NOMO-1 treated with dmso at 0.1 percent for 144 hours (cell line): Measurements from ENCODE around the gene RGS3.

Experiments
- DNase-seq: peaks from one replicate; lab custom pipeline; 2025; ENCODE audit not compliant: unreplicated experiment; lab: John Stamatoyannopoulos, UW

The RGS3 gene

GRCh38 chr9:113583511-113584427 lies 120.2 kb downstream of the RGS3 start:
- DNase-seq = no peak

- no peak for DNase-seq
Measured at GRCh38 chr9:113584428-113585084, 121.0 kb downstream of the RGS3 start.

GRCh38 chr9:113585085-113585442 lies 121.5 kb downstream of the RGS3 start:
- DNase-seq = no peak

DNA sequence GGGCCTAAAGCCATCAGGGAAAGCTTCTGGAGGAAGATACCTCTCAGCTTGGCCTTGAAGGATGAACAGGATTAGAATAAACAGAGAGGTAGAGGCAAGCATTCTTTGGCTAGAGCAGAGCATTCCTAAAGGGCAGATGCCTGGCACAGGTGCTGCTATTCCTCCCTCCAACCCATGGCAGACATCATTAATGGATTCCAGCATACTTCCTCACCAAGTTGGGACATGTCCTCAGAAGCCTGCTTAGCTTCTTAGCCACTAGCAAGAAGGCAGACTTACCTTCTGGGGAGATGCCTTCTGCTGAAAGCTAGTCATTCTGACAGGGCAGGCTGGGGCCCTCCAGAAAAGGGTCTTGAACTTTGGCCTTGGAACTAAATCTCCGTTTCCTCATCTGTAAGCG lies 122.0 kb downstream of the RGS3 start:
- DNase-seq = no peak

DNA sequence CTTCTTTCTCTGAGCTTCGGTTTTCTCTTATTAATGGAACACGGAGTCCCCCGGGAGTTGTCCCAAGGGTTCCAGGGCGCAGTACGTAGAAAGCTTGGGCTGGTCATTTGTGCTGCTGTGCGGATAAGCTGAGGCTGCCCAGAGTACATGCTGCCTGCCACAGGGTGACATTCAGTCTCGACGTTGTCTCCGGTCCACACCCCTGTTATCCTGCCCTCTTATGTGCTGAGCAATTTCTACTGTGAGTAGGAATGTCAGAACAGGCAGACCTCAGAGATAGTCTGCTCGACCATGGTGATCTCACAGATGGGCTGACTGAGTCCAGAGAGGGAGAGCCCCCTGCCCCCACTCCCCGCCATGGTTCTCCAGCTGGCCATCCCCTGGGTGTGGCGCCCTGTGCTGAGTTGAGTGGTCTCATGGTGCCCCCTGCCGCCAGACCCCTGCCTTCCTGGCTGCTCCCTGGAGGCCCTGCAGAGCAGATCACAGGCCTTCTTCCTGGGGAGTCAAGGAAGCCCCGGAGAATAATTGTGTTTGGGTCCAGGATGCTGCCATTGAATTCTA lies 124.0 kb downstream of the RGS3 start:
- no peak for DNase-seq

DNA sequence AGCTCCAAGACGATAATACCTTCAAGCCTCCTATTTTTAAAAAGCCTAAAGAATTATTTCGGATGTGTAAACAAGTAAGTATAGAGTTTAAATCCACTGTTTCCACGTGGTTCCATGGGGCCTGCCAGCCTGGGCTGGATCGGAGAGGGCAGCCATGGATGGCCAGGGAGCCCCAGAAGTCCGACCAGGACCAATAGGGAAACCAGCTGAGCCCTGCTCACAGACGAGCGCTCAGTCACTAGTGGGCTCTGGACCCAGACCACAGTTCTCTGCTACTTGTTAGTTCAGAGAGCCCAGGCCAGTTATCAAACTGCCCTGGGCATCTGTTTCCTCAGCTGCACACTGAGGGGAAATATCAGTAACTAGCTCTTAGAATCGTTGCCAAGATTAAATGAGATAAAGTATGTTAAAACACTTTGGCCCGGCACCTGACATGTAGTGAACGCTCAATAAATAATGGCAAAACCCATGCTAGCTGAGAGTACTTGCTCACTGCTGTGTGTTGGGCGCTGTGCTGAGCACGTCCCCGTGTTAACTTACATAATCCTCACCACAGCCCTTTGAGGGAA lies 124.8 kb downstream of the RGS3 start:
- DNase-seq = no peak

DNA sequence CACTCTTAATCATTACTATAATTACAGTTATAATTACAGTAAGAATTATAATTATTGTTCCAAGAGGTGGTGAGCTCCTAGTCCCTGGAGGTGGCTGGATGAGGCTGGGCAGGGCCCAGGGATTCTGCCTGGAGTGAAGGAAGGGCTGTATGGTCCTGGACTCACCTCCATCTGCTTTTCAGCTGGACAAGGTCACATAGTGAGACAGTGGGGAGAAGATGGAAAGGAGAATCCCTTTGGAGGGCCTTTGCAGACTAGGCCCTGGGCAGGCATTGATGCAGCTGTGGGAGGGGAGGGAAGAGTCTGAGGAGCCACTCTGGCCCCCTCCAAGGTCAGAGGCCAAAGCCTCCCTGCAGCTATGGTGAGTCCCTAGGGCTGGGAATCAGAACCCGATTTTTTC lies 125.4 kb downstream of the RGS3 start:
- no peak for DNase-seq

DNA sequence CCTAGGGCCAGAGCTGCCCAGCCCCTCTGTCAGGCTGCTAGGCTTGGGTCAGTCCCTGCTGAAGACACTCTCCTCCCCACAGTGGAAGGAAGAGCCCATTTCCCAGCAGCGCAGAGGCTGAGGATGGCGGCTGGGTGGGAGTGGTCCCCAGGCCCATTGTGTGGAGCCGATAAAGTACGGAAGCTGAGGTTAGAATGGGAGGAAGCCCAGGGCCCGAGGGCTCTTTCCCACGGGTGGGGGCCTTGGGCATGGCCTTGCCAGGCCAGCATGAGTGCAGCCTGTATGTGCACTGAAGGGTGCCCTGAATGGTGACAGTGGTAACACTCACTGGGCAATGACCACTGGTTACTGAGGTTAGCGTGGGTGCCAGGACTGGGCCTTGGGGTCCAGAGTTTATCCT lies 125.9 kb downstream of the RGS3 start:
- DNase-seq = no peak

GRCh38 chr9:113589890-113590289 lies 126.4 kb downstream of the RGS3 start:
- no peak for DNase-seq

DNA sequence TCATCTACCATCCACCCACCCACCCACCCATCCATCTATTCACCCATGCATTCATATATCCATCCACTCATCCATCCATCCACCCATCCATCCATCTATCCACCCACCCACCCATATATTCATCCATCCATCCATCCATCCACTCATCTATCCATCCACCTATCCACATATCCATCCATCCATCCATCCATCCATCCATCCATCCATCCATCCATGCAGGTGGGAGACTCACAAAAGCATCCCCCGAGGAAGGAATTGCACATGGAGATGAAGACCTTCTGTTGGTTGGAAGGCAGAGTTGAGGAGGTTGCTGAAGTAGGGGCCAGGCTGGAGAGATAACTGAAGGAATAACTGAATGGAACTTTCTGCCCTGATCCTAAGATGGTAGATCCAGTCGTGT lies 126.9 kb downstream of the RGS3 start:
- no peak for DNase-seq

GRCh38 chr9:113590991-113591898 lies 127.7 kb downstream of the RGS3 start:
- peak; percentile 62 for DNase-seq

DNA sequence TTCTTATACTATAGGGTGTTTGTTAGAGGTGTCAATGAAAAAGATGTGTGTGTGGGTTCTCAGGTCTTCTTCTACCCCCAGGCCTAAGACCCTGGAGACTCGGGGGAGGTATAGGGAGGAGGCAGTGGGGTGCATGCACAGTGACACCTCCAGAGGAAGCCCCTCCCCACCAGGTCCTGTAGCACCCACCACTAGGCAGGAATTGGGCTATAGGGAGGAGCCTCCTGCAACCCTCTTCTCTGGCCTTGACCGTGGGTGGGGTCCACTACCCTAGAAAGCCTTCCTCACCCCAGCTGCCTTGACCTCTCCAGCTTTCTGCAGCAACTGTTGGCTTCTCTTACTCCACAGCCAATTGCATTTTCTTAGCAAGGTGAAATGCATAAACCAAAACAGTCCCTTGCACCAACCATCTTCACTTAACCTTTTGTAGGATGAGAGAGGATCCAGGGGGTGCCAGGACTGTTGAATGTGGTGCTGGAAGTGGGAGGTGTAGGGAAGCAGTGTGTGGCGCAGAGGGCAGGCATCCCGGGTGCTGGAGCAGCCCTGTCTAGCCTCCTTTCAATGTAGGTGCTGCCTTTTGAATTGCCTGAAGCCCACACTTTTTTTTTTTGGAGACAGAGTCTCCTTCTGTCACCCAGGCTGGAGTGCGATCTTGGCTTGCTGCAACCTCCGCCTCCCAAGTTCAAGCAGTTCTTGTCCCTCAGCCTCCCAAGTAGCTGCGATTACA lies 128.5 kb downstream of the RGS3 start:
- no peak for DNase-seq

DNA sequence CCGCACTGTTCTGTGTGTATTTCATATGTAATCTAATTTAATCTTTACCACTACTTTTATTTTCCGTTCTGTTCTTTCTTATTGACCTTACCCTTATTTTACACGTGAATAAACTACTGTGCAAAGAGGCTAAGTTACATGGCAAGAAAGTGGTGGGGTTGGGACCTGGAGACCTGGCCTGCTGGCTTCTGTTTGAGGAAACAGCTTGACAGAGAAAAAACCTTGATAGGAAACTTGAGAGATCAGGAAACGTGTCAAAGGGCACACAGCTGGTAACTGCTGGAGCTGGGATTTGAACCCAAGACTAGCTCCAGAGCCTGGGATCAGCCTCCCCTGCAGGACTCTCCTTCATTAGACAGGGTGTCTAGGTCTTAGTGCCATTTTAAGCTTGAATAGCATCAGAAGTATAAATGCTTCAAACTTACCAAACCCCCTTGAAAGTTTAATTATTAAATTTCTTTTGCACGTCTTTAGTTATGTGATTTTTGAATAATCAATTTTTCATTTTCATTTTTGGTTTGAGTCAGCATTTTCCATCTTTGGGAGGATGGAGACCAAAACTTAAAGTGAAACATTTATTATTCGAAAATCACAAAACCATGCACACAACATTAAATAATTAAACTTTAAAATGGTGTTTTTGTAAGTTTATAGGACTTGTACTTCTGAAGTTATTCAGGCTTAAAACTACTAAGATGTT lies 129.5 kb downstream of the RGS3 start:
- DNase-seq = no peak

- DNase-seq = peak; percentile 35
Measured at GRCh38 chr9:113593682-113594281, 130.3 kb downstream of the RGS3 start.

DNA sequence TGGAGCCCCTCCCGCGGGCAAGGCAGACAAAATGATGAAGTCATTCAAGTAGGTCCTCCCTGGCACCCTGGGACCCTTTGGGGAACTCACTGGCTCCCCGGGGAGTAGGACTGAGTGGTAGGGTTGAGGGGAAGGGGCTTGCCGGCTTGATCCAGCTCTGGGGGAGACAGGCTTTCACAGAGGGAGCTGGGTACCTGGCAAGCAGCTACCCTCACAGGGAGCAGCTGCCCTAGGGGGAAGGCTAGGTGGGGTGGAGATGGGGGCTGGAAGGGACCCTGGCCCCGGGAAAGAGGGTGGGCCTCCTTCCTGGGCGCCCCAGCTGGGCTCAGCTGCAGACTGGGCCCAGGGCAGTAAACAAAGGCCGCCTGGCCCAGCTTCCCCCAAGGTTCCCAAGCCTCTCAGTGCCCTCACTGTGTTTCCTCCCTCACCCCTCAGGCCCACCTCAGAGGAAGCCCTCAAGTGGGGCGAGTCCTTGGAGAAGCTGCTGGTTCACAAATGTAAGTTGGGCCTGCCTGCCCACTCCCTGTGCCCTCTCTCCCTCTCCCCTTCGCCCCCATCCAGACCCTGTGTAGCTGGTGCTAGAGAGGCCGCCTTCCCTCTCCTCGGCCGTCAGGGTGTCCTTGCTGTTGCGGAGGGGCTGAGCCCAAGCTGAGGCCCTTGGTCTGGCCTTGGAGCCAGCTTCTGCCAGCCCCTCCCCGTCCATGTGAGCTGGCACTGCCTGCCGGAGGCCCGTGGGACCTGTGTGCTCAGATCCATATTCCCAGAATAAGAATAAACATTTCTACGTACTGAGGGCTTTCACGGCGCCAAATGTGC lies 131.2 kb downstream of the RGS3 start:
- no peak for DNase-seq

DNA sequence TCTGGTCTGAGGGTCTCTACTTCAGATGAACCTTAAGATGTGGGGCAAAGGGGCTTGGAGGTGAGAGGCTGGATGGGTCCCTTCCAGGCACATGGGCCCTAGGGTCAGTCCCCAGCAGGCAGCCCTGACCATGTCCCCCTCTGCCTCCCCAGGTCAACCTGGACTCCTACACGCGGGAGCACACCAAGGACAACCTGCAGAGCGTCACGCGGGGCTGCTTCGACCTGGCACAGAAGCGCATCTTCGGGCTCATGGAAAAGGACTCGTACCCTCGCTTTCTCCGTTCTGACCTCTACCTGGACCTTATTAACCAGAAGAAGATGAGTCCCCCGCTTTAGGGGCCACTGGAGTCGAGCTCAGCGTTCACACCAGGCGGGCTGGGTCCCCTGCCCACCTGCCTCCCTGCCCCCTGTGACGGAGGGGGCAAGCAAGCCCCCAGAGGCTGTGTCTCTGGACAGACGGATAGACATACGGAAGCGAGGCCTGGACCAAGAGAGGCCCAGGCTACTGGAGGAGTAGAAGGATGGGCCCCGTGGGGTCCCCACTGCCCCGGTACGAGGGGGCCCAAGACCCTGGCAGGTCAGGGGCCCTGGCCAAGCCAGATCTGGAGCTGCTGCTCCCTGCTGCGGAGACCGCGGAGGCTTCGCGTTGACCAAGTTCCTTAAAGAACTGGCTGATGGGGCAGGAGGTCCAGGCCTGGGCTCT lies 133.2 kb downstream of the RGS3 start:
- no peak for DNase-seq

GRCh38 chr9:113597390-113598241 lies 134.1 kb downstream of the RGS3 start:
- no peak for DNase-seq
